HEK293 (cell line): ENCODE results near the gene KIAA0513.

ENCODE experiments used
- BCL6B ChIP-seq: fragments of 450-650 bp; formaldehyde crosslinking; IDR thresholded peaks from 2 replicates; pipeline ENCODE4 v1.5.1; 2017; ENCODE audit warnings: missing biosample characterization, missing genetic modification characterization
- CTCF ChIP-seq: fragments of 450-650 bp; formaldehyde crosslinking; IDR thresholded peaks from 2 replicates; pipeline ENCODE4 v1.5.1; 2016; ENCODE audit warnings: missing biosample characterization, missing genetic modification characterization
- KLF17 ChIP-seq: fragments of 450-650 bp; formaldehyde crosslinking; IDR thresholded peaks from 2 replicates; pipeline ENCODE4 v1.5.1; 2016; ENCODE audit warnings: missing biosample characterization, missing genetic modification characterization
- PBX3 ChIP-seq: sonication (generic); formaldehyde crosslinking; IDR thresholded peaks from 2 replicates; pipeline ENCODE4 v1.8.1; 2022; ENCODE audit warnings: mild to moderate bottlenecking, moderate library complexity, missing genetic modification reagents
- SP2 ChIP-seq: fragments of 450-650 bp; formaldehyde crosslinking; IDR thresholded peaks from 2 replicates; pipeline ENCODE4 v1.5.1; 2016; ENCODE audit warnings: missing biosample characterization, missing genetic modification characterization
- SP3 ChIP-seq: fragments of 450-650 bp; formaldehyde crosslinking; IDR thresholded peaks from 2 replicates; pipeline ENCODE4 v1.5.1; 2016; ENCODE audit warnings: missing biosample characterization, missing genetic modification characterization
- ZNF148 ChIP-seq: fragments of 450-650 bp; formaldehyde crosslinking; IDR thresholded peaks from 2 replicates; pipeline ENCODE4 v1.5.0; 2017; ENCODE audit warnings: missing biosample characterization, missing genetic modification characterization, borderline replicate concordance
- ZNF174 ChIP-seq: fragments of 450-650 bp; formaldehyde crosslinking; IDR thresholded peaks from 2 replicates; pipeline ENCODE4 v1.5.0; 2017; ENCODE audit warnings: missing biosample characterization, mild to moderate bottlenecking, missing genetic modification characterization
- ZNF302 ChIP-seq: fragments of 450-650 bp; formaldehyde crosslinking; IDR thresholded peaks from 2 replicates; pipeline ENCODE4 v1.5.1; 2016; ENCODE audit warnings: missing biosample characterization, missing genetic modification characterization, low read depth
- ZNF311 ChIP-seq: fragments of 450-650 bp; formaldehyde crosslinking; IDR thresholded peaks from 2 replicates; pipeline ENCODE4 v1.5.1; 2017; ENCODE audit warnings: missing biosample characterization, missing genetic modification characterization, borderline replicate concordance
- ZNF449 ChIP-seq: fragments of 450-650 bp; formaldehyde crosslinking; IDR thresholded peaks from 2 replicates; pipeline ENCODE4 v1.5.1; 2017; ENCODE audit warnings: missing biosample characterization, mild to moderate bottlenecking, missing genetic modification characterization, moderate library complexity
- ZNF704 ChIP-seq: fragments of 450-650 bp; formaldehyde crosslinking; IDR thresholded peaks from 2 replicates; pipeline ENCODE4 v1.5.1; 2016; ENCODE audit warnings: missing biosample characterization, missing genetic modification characterization
- ZNF768 ChIP-seq: fragments of 450-650 bp; formaldehyde crosslinking; IDR thresholded peaks from 2 replicates; pipeline ENCODE4 v1.5.1; 2018; ENCODE audit warnings: missing biosample characterization, mild to moderate bottlenecking, missing genetic modification characterization
- ZNF792 ChIP-seq: fragments of 450-650 bp; formaldehyde crosslinking; IDR thresholded peaks from 2 replicates; pipeline ENCODE4 v1.5.1; 2016; ENCODE audit warnings: missing biosample characterization, missing genetic modification characterization

- TF ChIP-seq ZNF768 (tag by site-specific recombination) = no peak
- TF ChIP-seq CTCF (tag by site-specific recombination) = no peak
- TF ChIP-seq SP3 (tag by site-specific recombination) = no peak
- TF ChIP-seq ZNF302 (tag by site-specific recombination) = no peak
- no peak for TF ChIP-seq BCL6B
- TF ChIP-seq PBX3 (CRISPR knock-in tag) = no peak
- TF ChIP-seq ZNF311 (tag by site-specific recombination) = no peak
- no peak for TF ChIP-seq ZNF148 (tag by site-specific recombination)
- TF ChIP-seq ZNF174 = no peak
- TF ChIP-seq KLF17 = no peak
- TF ChIP-seq SP2 (tag by site-specific recombination) = no peak
- TF ChIP-seq ZNF704 = no peak
- TF ChIP-seq ZNF449 (tag by site-specific recombination) = no peak
- no peak for TF ChIP-seq ZNF792 (tag by site-specific recombination)
Measured at GRCh38 chr16:85033171-85033570, 5.6 kb downstream of the KIAA0513 start.
